Cardiac muscle cell (in vitro differentiated cells and primary cell): ENCODE data around the gene TTC12. TPM values are rescaled to one million over a fixed set of nuclear protein-coding genes. Genes with fewer than 3 reads are reported as not detected.

Experiments used
- DNase-seq, 2 donors: peaks; one replicate each; pipeline versions ENCODE4 v3.0.0 to v3.0.0-alpha.2; 2010 to 2017; ENCODE audit warnings: low read depth in 1 of 2, low spot score in 1 of 2
- H3K27ac ChIP-seq: fragments of 200-600 bp; sonication (generic); 2 replicates; pipeline ENCODE4 v1.5.1; 2016
- H3K27me3 ChIP-seq: fragments of 200-600 bp; sonication (generic); 2 replicates; pipeline ENCODE4 v1.6.0; 2016; ENCODE audit warnings: control low read depth
- H3K36me3 ChIP-seq: fragments of 200-600 bp; sonication (generic); 2 replicates; pipeline ENCODE4 v1.5.1; 2016; ENCODE audit warnings: control low read depth
- H3K4me1 ChIP-seq: fragments of 200-600 bp; sonication (generic); 2 replicates; pipeline ENCODE4 v1.8.1; 2017; ENCODE audit warnings: low read depth, mild to moderate bottlenecking, mixed run types
- H3K4me3 ChIP-seq: fragments of 200-600 bp; sonication (generic); 2 replicates; pipeline ENCODE4 v1.5.1; 2016; ENCODE audit warnings: mild to moderate bottlenecking
- H3K9me3 ChIP-seq: fragments of 200-600 bp; sonication (generic); 2 replicates; pipeline ENCODE4 v1.5.1; 2017; ENCODE audit warnings: low read depth, mild to moderate bottlenecking, control low read depth
- CTCF ChIP-seq: IDR thresholded peaks from 2 replicates; pipeline ENCODE4 v1.5.1; 2012; ENCODE audit warnings: low read depth, mild to moderate bottlenecking, low read length
- polyA plus RNA-seq: library from polyadenylated mRNA; unstranded; fragments of >200 nt; fragmentation: Nextera tagmentation; extraction: Ambion mirVana; gene quantifications from 2 replicates; pipeline ENCODE4 v1.2.1, GENCODE V29; 2016
- total RNA-seq: library from RNA; depleted of rRNA; stranded (reverse); fragments of >200 nt; gene quantifications from 2 replicates; pipeline ENCODE4 v1.2.3, GENCODE V29; 2016

Gene TTC12
- total and polyA plus RNA-seq, 2 experiments from 2014 or later = 19.4 to 30.5 TPM

- no peaks in the 10 kb centered on the region for H3K9me3 ChIP-seq
- H3K4me3 ChIP-seq = no peak overlapping the region
- no peaks in the 10 kb centered on the region for H3K4me1 ChIP-seq
Observed at GRCh38 chr11:113409526-113409925, 95.1 kb downstream of the TTC12 start.

GRCh38 chr11:113410414-113411135, 96.2 kb downstream of the TTC12 start:
- TF ChIP-seq CTCF = no peak
- no peaks in the 10 kb centered on the region for H3K9me3 ChIP-seq
- no peak for DNase-seq
- no peak overlapping the region for H3K27ac ChIP-seq
- no peak overlapping the region for H3K4me3 ChIP-seq
- no peaks in the 10 kb centered on the region for H3K36me3 ChIP-seq
- no peaks in the 10 kb centered on the region for H3K27me3 ChIP-seq
- no peaks in the 10 kb centered on the region for H3K4me1 ChIP-seq

More at GRCh38 chr11:113409526-113409925, 95.1 kb downstream of the TTC12 start:
- Histone ChIP-seq H3K27me3 (no peaks in the 10 kb centered on the region), H3K27ac (no peak overlapping the region), H3K36me3 (no peaks in the 10 kb centered on the region)
- no peak for DNase-seq
- TF ChIP-seq CTCF = no peak

GRCh38 chr11:113411536-113411935, 97.2 kb downstream of the TTC12 start:
- H3K4me3 ChIP-seq = no peak overlapping the region
- H3K27me3 ChIP-seq = no peaks in the 10 kb centered on the region
- no peaks in the 10 kb centered on the region for H3K4me1 ChIP-seq
- H3K27ac ChIP-seq = no peak overlapping the region
- DNase-seq = no peak
- no peaks in the 10 kb centered on the region for H3K9me3 ChIP-seq
- H3K36me3 ChIP-seq = no peaks in the 10 kb centered on the region
- no peak for TF ChIP-seq CTCF

GRCh38 chr11:113412675-113413074, 98.3 kb downstream of the TTC12 start:
- TF ChIP-seq CTCF = no peak
- Histone ChIP-seq H3K36me3 (no peaks in the 10 kb centered on the region), H3K9me3 (no peaks in the 10 kb centered on the region), H3K4me1 (no peaks in the 10 kb centered on the region), H3K27me3 (no peaks in the 10 kb centered on the region), H3K27ac (no peak overlapping the region), H3K4me3 (no peak overlapping the region)
- no peak for DNase-seq

GRCh38 chr11:113415343-113415742, 101.0 kb downstream of the TTC12 start:
- H3K36me3 ChIP-seq = no peaks in the 10 kb centered on the region
- H3K27ac ChIP-seq = no peak overlapping the region
- H3K9me3 ChIP-seq = no peaks in the 10 kb centered on the region
- no peak overlapping the region for H3K4me3 ChIP-seq
- peaks cover 4% of the 10 kb centered on the region for H3K4me1 ChIP-seq
- TF ChIP-seq CTCF = no peak
- H3K27me3 ChIP-seq = no peaks in the 10 kb centered on the region
- DNase-seq = no peak

Other genes starting within 250 kb of the TTC12 start
- gene ANKK1, start 73.2 kb downstream of the TTC12 start, total RNA-seq = 0.09 and 0.18 TPM in 2 replicates
- not detected in 2 replicates for gene ANKK1, start 73.2 kb downstream of the TTC12 start, polyA plus RNA-seq
- gene DRD2, start 160.8 kb downstream of the TTC12 start, total RNA-seq = 0.24 and 0.53 TPM in 2 replicates
- 0.07 and 0.44 TPM in 2 replicates for gene DRD2, start 160.8 kb downstream of the TTC12 start, polyA plus RNA-seq